Measurements from ENCODE around the gene GRIN2B. TPM values are rescaled to one million over a fixed set of nuclear protein-coding genes. Genes with fewer than 3 reads are reported as not detected.

Gene GRIN2B
- total RNA-seq, 2 donors from 2014 or later, result under 0.01 TPM

- Histone ChIP-seq H3K27me3 (no peaks in the 10 kb centered on the region), H3K4me1 (peaks cover 25% of the 10 kb centered on the region), H3K9me3 (no peaks in the 10 kb centered on the region), H3K27ac (no peak overlapping the region), H3K36me3 (replicated peaks in 1 of 2; ENCODE audit: insufficient read depth in 1 of 2, low read depth in 2 of 2) (no peaks in the 10 kb centered on the region), H3K4me3 (no peak overlapping the region)
- intact Hi-C loops (cut with DNase I), result no loop called here
- TF ChIP-seq CTCF (IDR thresholded peaks at IDR 0.05) (no peak), POLR2A (IDR thresholded peaks at IDR 0.05) (no peak)
- 67 to 86% methylated on average over 2 of the region's 2 CpGs for WGBS, 2 donors
- DNase-seq, result no peak
- ATAC-seq, result no peak
Measured at GRCh38 chr12:13937735-13938134, 43.7 kb downstream of the GRIN2B start.

GRCh38 chr12:13935169-13935568, 46.2 kb downstream of the GRIN2B start:
- ATAC-seq (no peak), DNase-seq (no peak)
- WGBS, 2 donors, result 43 to 45% methylated on average over 2 of the region's 2 CpGs
- H3K36me3 ChIP-seq (replicated peaks in 1 of 2; ENCODE audit: insufficient read depth in 1 of 2, low read depth in 2 of 2), result no peaks in the 10 kb centered on the region
- intact Hi-C loops (cut with DNase I), result no loop called here
- no peaks in the 10 kb centered on the region for H3K9me3 ChIP-seq
- H3K4me3 ChIP-seq, result no peak overlapping the region
- peaks cover 5% of the 10 kb centered on the region for H3K4me1 ChIP-seq
- H3K27ac ChIP-seq, result no peak overlapping the region
- H3K27me3 ChIP-seq, result no peaks in the 10 kb centered on the region
- TF ChIP-seq POLR2A (IDR thresholded peaks at IDR 0.05) (no peak), CTCF (IDR thresholded peaks at IDR 0.05) (no peak)
